Astrocyte of the spinal cord (primary cell): ENCODE measurements around the gene TP53AIP1.

ENCODE experiments used
- DNase-seq: peaks from one replicate; pipeline ENCODE4 v3.0.0; 2011; ENCODE audit warnings: low read depth, low spot score
- H3K4me3 ChIP-seq: 2 replicates; pipeline ENCODE4 v1.5.1; 2011; ENCODE audit warnings: low read depth, mild to moderate bottlenecking, low read length, moderate library complexity
- CTCF ChIP-seq: IDR thresholded peaks from 2 replicates; pipeline ENCODE4 v1.5.1; 2012; ENCODE audit warnings: low read depth, mild to moderate bottlenecking, low read length, inconsistent platforms
- in situ Hi-C: cut with HindIII; loops from 2 replicates; pipeline ENCODE4 v1.10.0; 2017; ENCODE audit warnings: low sequenced_read_pairs

The TP53AIP1 gene

DNA sequence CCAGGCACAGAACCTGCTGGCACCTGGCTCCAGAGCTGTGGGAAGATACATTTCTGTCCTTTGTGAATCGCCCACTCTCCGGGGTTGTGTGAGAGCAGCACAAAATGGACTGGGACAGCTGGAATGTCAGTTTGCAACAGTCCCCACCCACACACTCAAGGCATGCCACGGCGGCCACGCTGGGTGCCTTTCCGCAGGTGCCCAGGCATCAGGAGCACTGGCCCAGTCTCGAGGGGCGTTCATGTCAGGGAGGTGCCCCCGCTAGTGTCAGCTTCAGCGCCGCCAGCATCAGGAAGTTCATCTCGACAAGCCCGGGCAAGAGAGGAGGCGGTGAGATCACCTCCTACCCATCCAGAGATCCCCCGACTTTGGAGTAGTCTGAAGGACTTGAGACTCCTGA is 2.1 kb downstream of the TP53AIP1 start:
- H3K4me3 ChIP-seq: no peak overlapping the region
- no peak for TF ChIP-seq CTCF
- no peak for DNase-seq
- in situ Hi-C loops: no loop called here

- no peak overlapping the region for H3K4me3 ChIP-seq
- no peak for DNase-seq
- TF ChIP-seq CTCF: no peak
- in situ Hi-C loops: no loop called here
Measured at GRCh38 chr11:128940156-128940555, 2.5 kb downstream of the TP53AIP1 start.

DNA sequence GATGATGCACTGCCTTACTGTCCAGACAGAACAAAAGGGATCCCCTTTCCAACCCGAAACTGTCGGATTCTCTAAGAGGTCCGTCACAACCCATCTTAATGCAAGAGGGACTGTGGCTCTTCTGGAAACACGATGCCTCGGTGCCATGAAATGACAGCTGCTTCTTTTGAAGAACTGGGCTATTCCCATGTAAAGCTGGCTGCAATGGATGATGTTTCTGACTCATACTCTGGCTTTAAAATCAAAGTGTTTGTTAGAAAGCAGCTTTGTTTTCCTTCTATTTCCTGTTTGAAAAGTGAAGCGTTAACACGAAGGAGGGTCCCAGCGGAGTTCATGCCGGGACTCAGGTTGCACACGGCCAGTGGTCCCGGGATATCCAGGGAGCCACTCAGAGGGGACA is 3.1 kb downstream of the TP53AIP1 start:
- no peak for DNase-seq
- in situ Hi-C loops: no loop called here
- no peak overlapping the region for H3K4me3 ChIP-seq
- no peak for TF ChIP-seq CTCF

DNA sequence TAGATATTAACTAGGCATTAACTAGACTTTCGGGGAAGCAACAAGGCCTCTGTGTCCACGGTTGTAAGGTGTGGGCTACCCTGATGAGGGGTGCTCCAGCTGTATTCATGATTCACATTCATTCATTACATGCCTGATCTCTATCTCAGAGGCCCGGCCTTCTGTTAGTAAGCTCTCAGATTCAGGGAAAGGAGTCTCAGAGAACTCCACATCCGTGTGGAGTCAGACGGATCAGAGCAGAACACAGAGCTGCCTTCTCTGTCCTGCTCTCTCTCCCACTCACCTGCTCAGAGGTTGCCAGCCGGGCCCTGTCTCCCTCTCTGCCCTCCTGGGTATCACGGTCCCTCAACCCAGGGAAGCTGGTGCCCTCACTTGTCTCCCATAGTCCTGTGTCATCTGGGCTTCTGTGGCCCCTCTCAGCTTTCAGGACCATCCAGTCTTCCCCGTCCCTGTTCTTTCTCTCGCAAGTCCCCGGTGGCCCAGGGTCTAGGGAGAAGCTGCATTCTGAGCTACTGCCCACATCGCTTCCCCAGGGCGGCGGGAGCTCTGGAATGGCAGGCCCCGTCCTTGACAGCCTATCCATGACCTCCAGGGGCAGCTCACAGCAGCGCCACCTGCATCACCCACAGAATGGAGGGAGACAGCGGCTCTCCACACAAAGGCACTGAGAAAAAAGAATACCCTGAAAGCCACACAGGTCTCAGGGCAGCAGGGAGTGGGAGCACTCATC is 4.3 kb downstream of the TP53AIP1 start:
- in situ Hi-C loops: no loop called here
- no peak overlapping the region for H3K4me3 ChIP-seq
- DNase-seq: no peak
- TF ChIP-seq CTCF: no peak

GRCh38 chr11:128937480-128937879 is 5.2 kb downstream of the TP53AIP1 start:
- H3K4me3 ChIP-seq: no peak overlapping the region
- DNase-seq: no peak
- TF ChIP-seq CTCF: no peak
- in situ Hi-C loops: no loop called here

DNA sequence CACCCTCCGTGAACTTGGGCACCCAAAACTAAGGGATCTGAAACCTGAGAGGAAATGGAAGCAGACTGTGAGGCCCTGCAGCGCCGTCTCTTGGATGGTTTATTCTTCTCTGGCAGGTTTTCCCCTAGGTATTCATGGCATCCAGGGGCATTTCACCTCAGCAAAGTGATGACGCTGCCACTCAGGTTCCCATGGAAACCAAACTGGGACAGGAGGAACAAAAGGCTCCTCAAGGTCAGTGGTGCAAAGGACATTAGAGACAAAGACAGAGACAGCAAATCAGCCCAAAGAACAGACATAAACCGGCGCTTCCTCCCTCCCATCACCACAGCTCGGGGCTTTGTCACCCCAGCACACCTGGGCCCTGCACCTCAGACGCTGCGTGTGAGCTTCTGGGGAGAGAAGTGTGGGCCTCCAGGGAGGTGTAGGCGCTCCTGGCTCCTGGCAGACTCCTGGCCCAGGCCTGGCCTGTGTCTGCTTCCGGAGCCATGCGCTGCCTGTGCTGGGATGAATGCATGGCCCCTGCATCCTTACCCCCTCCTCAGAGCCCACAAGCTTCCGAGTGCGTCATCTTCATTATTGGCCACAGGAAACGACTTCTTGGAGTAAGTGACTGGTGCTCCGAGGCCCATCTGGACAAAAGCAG is 5.9 kb downstream of the TP53AIP1 start:
- no peak overlapping the region for H3K4me3 ChIP-seq
- DNase-seq: peak; percentile 13
- TF ChIP-seq CTCF: no peak
- in situ Hi-C loops: no loop called here
